Measurements from ENCODE around the gene CCDC138. TPM values are rescaled to one million over a fixed set of nuclear protein-coding genes. Genes with fewer than 3 reads are reported as not detected.
"Not testable (repeated sequence)": the region's sequence is repeated elsewhere in the genome, so short reads cannot be mapped to it uniquely, and the experiment has no call there.

CCDC138 gene
- total RNA-seq, result 1 to 10 TPM; 7.7 to 9.1 TPM

DNA sequence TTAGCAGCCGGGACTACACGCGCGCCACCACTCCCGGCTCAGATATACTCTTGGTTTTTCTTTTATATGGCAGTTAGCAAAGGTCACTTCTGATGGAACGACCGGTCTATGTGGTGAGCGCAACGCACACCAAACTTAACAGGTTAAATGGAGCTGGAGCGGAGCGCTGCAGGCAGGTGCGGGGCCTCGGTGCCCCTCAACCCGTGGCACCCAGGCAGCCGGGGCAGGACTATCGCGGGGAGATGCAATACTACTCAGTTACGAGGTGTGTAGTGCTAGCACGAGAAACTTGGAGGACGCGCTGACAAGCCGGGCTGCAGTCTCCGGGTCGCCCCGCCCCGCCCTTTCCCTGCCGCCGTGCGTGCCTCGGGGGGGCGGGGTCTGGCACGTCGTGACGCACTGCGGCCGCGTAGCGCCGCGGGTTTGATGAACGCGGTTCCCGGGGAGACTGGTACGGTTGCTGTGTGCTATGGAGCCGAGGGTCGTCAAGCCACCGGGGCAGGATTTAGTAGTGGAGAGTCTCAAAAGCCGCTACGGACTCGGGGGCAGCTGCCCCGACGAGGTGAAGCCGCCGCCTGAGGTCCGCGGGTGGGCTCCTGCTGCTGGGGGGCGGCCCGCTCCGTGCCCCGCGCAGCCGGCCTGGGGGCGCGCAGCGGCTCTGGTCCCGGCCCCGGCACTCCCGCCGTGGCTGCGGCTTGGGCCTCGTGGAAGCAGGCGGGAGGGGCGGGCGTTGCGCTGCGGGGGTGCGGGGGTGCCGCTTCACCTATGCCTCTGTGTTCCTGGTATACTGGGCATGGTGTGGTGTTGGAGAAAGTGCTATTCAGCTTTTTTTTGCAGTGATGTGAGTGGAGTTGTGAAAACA lies at the start of gene CCDC138:
Gene CCDC138 (plus strand): TSS at position 418 of the 862 bp plus-strand sequence. CDS start 52 bp downstream, at position 470.
- POLR2A ChIA-PET, result interaction anchor here (0.7 to 1.7 kb wide), 2 partner anchors 165 to 176 kb away, joined by 3 to 4 read pairs; no protein-coding TSS in a partner anchor
- Mint-ChIP-seq H3K27me3 (no peaks in the 10 kb centered on the region), H3K36me3 (ENCODE audit: low read depth) (peaks cover 36% of the 10 kb centered on the region), H3K4me1 (peaks cover 30% of the 10 kb centered on the region), H3K4me3 (peak within 1 kb of the TSS; percentile 96), H3K27ac (peak within 1 kb of the TSS; percentile 92), H3K9me3 (no peaks in the 10 kb centered on the region)
- DNase-seq, result peak; percentile 93
- CTCF ChIA-PET, result no interaction called here

DNA sequence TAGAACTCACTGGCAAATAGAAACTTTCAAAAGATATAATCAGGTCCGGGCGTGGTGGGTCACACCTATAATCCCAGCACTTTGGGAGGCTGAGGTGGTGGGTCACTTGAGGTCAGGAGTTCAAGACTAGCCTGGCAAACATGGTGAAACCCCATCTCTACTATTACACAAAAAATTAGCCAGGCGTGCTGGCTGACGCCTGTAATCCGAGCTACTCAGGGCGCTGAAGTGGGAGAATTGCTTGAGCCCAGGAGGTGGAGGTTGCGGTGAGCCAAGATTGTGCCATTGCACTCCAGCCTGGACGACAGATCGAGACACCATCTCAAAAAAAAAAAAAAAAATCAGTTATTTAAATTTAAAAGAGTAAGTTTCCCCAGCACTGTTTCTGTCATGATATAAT lies 28.6 kb upstream of the CCDC138 start:
- H3K27me3 Mint-ChIP-seq, H3K9me3 Mint-ChIP-seq, H3K4me3 Mint-ChIP-seq, DNase-seq, H3K4me1 Mint-ChIP-seq, CTCF ChIA-PET, POLR2A ChIA-PET, H3K27ac Mint-ChIP-seq: not testable (repeated sequence)
- H3K36me3 Mint-ChIP-seq (ENCODE audit: low read depth), result peaks cover 29% of the 10 kb centered on the region

GRCh38 chr2:108762618-108763017 lies 24.0 kb upstream of the CCDC138 start:
- peaks cover 11% of the 10 kb centered on the region for H3K4me1 Mint-ChIP-seq
- POLR2A ChIA-PET, DNase-seq, H3K27ac Mint-ChIP-seq, H3K9me3 Mint-ChIP-seq, H3K27me3 Mint-ChIP-seq, CTCF ChIA-PET, H3K4me3 Mint-ChIP-seq: not testable (repeated sequence)
- H3K36me3 Mint-ChIP-seq (ENCODE audit: low read depth), result peaks cover 44% of the 10 kb centered on the region

GRCh38 chr2:108766671-108767070 lies 19.9 kb upstream of the CCDC138 start:
- POLR2A ChIA-PET, CTCF ChIA-PET, H3K4me3 Mint-ChIP-seq, H3K27me3 Mint-ChIP-seq, DNase-seq, H3K9me3 Mint-ChIP-seq, H3K27ac Mint-ChIP-seq: not testable (repeated sequence)
- Mint-ChIP-seq H3K4me1 (peaks cover 16% of the 10 kb centered on the region), H3K36me3 (ENCODE audit: low read depth) (peaks cover 57% of the 10 kb centered on the region)

- H3K27me3 Mint-ChIP-seq, CTCF ChIA-PET, H3K9me3 Mint-ChIP-seq, H3K4me3 Mint-ChIP-seq, POLR2A ChIA-PET, DNase-seq: not testable (repeated sequence)
- H3K27ac Mint-ChIP-seq, result peak overlapping the region; percentile 44
- peaks cover 16% of the 10 kb centered on the region for H3K4me1 Mint-ChIP-seq
- H3K36me3 Mint-ChIP-seq (ENCODE audit: low read depth), result peaks cover 67% of the 10 kb centered on the region
These were observed 18.7 kb upstream of the CCDC138 start for GRCh38 chr2:108767859-108768258.

- ChIA-PET POLR2A (no interaction called here), CTCF (interaction anchor here (0.6 kb wide), 1 partner anchor 227 kb away, joined by 3 read pairs; no protein-coding TSS in a partner anchor)
- no peaks in the 10 kb centered on the region for H3K9me3 Mint-ChIP-seq
- no peak overlapping the region for H3K27ac Mint-ChIP-seq
- DNase-seq, result no peak
- peaks cover 10% of the 10 kb centered on the region for H3K4me1 Mint-ChIP-seq
- peaks cover 54% of the 10 kb centered on the region for H3K36me3 Mint-ChIP-seq (ENCODE audit: low read depth)
- no peak overlapping the region for H3K4me3 Mint-ChIP-seq
- no peaks in the 10 kb centered on the region for H3K27me3 Mint-ChIP-seq
These were observed 10.1 kb upstream of the CCDC138 start for GRCh38 chr2:108776475-108776874.

DNA sequence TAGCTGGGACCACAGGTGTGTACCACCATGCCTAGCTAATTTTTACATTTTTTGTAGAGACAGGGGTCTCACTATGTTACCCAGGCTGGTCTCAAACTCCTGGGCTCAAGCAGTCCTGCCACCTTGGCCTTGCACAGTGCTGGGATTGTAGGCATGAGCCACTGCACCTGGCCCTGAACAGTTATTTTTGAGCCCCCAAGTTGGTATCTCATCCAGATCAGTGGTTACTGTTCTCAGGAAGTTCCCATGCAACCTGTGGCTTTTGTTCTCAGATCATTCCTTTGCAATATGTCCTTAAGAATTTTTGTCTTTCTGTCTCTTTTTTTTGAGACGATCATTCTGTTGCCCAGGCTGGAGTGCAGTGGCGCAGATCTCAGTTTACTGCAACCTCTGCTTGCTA lies 7.7 kb upstream of the CCDC138 start:
- no peak overlapping the region for H3K4me3 Mint-ChIP-seq
- H3K4me1 Mint-ChIP-seq, result peaks cover 10% of the 10 kb centered on the region
- no peaks in the 10 kb centered on the region for H3K27me3 Mint-ChIP-seq
- peaks cover 52% of the 10 kb centered on the region for H3K36me3 Mint-ChIP-seq (ENCODE audit: low read depth)
- H3K9me3 Mint-ChIP-seq, result no peaks in the 10 kb centered on the region
- peak overlapping the region; percentile 40 for H3K27ac Mint-ChIP-seq
- DNase-seq, result no peak
- ChIA-PET CTCF (interaction anchor here (0.9 kb wide), 1 partner anchor 143 kb away, joined by 3 read pairs; no protein-coding TSS in a partner anchor), POLR2A (no interaction called here)

DNA sequence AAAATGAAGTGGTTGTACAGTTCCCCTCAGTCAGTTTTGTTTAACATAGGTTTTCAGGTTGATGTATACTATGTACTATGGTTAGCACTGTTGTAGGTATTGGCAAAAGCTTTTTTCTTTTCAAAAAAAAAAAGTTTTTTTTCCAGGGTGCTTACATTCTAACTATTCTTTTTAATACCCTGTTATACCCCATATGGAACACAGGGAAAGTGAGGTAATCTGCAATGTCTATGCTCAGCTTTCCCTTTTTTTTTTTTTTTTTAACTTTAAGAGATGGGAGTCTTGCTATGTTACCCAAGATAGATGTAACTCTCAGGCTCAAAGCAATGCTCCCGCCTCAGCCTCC lies 590 bp upstream of the CCDC138 start:
- DNase-seq, result no peak
- Mint-ChIP-seq H3K4me3 (peak overlapping the region; percentile 96), H3K9me3 (no peaks in the 10 kb centered on the region), H3K27ac (peak overlapping the region; percentile 92), H3K27me3 (no peaks in the 10 kb centered on the region), H3K4me1 (peaks cover 30% of the 10 kb centered on the region), H3K36me3 (ENCODE audit: low read depth) (peaks cover 36% of the 10 kb centered on the region)
- POLR2A ChIA-PET, result interaction anchor here (0.7 to 1.7 kb wide), 2 partner anchors 165 to 175 kb away, joined by 3 to 4 read pairs; no protein-coding TSS in a partner anchor
- CTCF ChIA-PET, result no interaction called here

- Mint-ChIP-seq H3K27me3 (no peaks in the 10 kb centered on the region), H3K4me3 (peak overlapping the region; percentile 76), H3K36me3 (ENCODE audit: low read depth) (peaks cover 39% of the 10 kb centered on the region), H3K9me3 (no peaks in the 10 kb centered on the region), H3K27ac (peak overlapping the region; percentile 50), H3K4me1 (peaks cover 30% of the 10 kb centered on the region)
- DNase-seq, result no peak
- ChIA-PET CTCF (no interaction called here), POLR2A (interaction anchor here (1.7 kb wide), 1 partner anchor 176 kb away, joined by 4 read pairs; no protein-coding TSS in a partner anchor)
These were observed 608 bp downstream of the CCDC138 start for GRCh38 chr2:108787216-108787541.

- Mint-ChIP-seq H3K4me1 (no peaks in the 10 kb centered on the region), H3K27me3 (no peaks in the 10 kb centered on the region), H3K4me3 (no peak overlapping the region), H3K9me3 (peaks cover 3% of the 10 kb centered on the region), H3K36me3 (ENCODE audit: low read depth) (peaks cover 43% of the 10 kb centered on the region), H3K27ac (no peak overlapping the region)
- POLR2A ChIA-PET, result no interaction called here
- CTCF ChIA-PET, result no interaction called here
- no peak for DNase-seq
These were observed 16.6 kb downstream of the CCDC138 start for GRCh38 chr2:108803045-108803736.

GRCh38 chr2:108805032-108805431 lies 18.5 kb downstream of the CCDC138 start:
- Mint-ChIP-seq H3K9me3 (peaks cover 19% of the 10 kb centered on the region), H3K4me3 (no peak overlapping the region), H3K27ac (no peak overlapping the region), H3K27me3 (no peaks in the 10 kb centered on the region), H3K36me3 (ENCODE audit: low read depth) (peaks cover 48% of the 10 kb centered on the region), H3K4me1 (no peaks in the 10 kb centered on the region)
- CTCF ChIA-PET, result no interaction called here
- DNase-seq, result no peak
- POLR2A ChIA-PET, result no interaction called here

GRCh38 chr2:108805782-108806181 lies 19.2 kb downstream of the CCDC138 start:
- CTCF ChIA-PET, result no interaction called here
- peaks cover 55% of the 10 kb centered on the region for H3K36me3 Mint-ChIP-seq (ENCODE audit: low read depth)

GRCh38 chr2:108806371-108807113 lies 20.0 kb downstream of the CCDC138 start:
- Mint-ChIP-seq H3K4me3 (no peak overlapping the region), H3K9me3 (peaks cover 27% of the 10 kb centered on the region), H3K27me3 (no peaks in the 10 kb centered on the region), H3K36me3 (ENCODE audit: low read depth) (peaks cover 58% of the 10 kb centered on the region), H3K27ac (no peak overlapping the region), H3K4me1 (no peaks in the 10 kb centered on the region)
- DNase-seq, result no peak
- ChIA-PET POLR2A (no interaction called here), CTCF (no interaction called here)

More at GRCh38 chr2:108805782-108806181, 19.2 kb downstream of the CCDC138 start:
- H3K9me3 Mint-ChIP-seq, result peaks cover 26% of the 10 kb centered on the region
- DNase-seq, result no peak
- no peaks in the 10 kb centered on the region for H3K27me3 Mint-ChIP-seq
- H3K4me3 Mint-ChIP-seq, result no peak overlapping the region
- H3K4me1 Mint-ChIP-seq, result no peaks in the 10 kb centered on the region
- POLR2A ChIA-PET, result no interaction called here
- H3K27ac Mint-ChIP-seq, result no peak overlapping the region

All from activated CD4-positive, alpha-beta memory T cell treated with anti-CD3 and anti-CD28 coated beads, Interleukin-2, amount 10 ng/mL, durations not matched to agents 7 days and 5 days (primary cell).